Fibroblast of the aortic adventitia (primary cell): ENCODE data around the gene MME. TPM values are rescaled to one million over a fixed set of nuclear protein-coding genes. Genes with fewer than 3 reads are reported as not detected.

Experiments used
- DNase-seq: peaks from one replicate; pipeline ENCODE4 v3.0.0-alpha.2; 2010; ENCODE audit warnings: low read depth
- H3K4me3 ChIP-seq: 2 replicates; pipeline ENCODE4 v1.5.1; 2011; ENCODE audit warnings: low read depth, mild to moderate bottlenecking, control low read depth, low read length, moderate library complexity
- total RNA-seq: library from RNA; depleted of rRNA; stranded (reverse); fragments of >200 nt; gene quantifications from 2 replicates; pipeline ENCODE4 v1.2.3, GENCODE V29; 2012; ENCODE audit warnings: low replicate concordance
- TF ChIP-seq, protein P1 (sequence below): IDR thresholded peaks from 2 replicates; pipeline ENCODE4 v1.5.1; 2011; ENCODE audit warnings: mild to moderate bottlenecking, low read length, control low read depth, inconsistent platforms; ENCODE audit not compliant: insufficient read depth

MME gene
- total RNA-seq, 1 donor, result 101 TPM

GRCh38 chr3:155149494-155149893 is 69.4 kb downstream of the MME start:
- TF ChIP-seq, protein P1, sequence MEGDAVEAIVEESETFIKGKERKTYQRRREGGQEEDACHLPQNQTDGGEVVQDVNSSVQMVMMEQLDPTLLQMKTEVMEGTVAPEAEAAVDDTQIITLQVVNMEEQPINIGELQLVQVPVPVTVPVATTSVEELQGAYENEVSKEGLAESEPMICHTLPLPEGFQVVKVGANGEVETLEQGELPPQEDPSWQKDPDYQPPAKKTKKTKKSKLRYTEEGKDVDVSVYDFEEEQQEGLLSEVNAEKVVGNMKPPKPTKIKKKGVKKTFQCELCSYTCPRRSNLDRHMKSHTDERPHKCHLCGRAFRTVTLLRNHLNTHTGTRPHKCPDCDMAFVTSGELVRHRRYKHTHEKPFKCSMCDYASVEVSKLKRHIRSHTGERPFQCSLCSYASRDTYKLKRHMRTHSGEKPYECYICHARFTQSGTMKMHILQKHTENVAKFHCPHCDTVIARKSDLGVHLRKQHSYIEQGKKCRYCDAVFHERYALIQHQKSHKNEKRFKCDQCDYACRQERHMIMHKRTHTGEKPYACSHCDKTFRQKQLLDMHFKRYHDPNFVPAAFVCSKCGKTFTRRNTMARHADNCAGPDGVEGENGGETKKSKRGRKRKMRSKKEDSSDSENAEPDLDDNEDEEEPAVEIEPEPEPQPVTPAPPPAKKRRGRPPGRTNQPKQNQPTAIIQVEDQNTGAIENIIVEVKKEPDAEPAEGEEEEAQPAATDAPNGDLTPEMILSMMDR, result no peak
- DNase-seq, result no peak
- H3K4me3 ChIP-seq, result no peak overlapping the region

DNA sequence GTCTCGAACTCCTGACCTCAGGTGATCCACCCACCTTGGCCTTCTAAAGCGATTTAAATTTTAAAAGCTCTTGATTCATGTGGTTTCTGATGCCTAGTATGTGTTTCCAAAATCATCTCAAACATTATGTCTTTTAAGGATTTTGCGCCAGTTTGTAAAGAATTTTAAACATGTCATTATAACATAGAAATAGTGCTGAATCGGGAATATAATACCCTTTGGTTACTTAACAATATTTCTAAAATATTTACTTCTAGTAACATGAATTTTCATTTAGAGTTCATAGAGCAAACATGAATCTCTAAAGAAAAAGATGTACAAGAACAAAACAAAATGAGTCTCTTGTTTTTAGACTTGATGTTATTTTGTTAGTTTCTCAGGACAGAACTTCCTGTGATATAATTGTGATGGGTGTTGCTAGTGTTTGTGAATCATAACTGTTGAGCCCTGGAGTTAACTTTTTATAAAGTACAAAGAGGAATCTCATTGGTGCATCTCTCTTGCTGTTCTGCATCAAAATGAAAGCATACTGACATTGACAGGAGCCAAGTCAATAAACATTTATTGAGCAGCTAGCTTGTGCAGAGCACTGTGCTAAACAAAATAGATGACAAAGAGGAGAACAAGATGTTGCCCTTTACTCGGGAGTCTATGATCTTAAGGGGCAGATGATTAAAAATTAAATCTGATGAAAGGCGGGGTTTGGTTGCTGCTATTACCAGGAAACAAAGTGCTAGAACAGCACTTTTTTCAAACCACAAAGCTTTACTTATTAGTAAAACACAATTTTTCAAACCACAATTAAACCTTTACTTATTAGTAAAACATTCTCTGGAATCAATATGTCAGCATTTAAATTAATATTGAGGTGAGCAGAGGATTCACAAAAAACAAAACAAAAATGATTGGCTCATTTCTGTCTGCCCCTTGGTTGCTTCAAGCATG is 73.4 kb downstream of the MME start:
- DNase-seq, result no peak
- TF ChIP-seq, protein P1, result no peak
- no peak overlapping the region for H3K4me3 ChIP-seq

DNA sequence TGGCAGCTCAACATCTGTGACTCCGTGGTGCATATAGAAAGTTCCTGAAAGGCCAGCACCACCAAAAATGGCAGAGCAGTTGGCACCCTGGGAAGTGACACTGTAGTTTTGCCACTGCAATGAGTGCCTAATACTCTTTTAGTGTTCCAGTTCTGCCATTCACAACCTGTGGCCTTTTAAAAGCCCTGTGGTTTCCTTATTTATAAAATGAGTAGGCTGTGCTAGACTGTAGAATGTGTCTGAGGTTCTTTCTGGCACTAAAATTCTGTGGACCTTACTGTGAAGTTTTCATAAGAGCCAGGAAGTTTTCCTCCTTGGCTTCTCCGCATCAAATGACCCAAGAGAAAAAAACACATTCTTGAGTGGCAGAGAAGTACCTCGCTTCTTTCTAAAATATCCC is 74.1 kb downstream of the MME start:
- no peak for DNase-seq
- TF ChIP-seq, protein P1, result no peak
- H3K4me3 ChIP-seq, result no peak overlapping the region

DNA sequence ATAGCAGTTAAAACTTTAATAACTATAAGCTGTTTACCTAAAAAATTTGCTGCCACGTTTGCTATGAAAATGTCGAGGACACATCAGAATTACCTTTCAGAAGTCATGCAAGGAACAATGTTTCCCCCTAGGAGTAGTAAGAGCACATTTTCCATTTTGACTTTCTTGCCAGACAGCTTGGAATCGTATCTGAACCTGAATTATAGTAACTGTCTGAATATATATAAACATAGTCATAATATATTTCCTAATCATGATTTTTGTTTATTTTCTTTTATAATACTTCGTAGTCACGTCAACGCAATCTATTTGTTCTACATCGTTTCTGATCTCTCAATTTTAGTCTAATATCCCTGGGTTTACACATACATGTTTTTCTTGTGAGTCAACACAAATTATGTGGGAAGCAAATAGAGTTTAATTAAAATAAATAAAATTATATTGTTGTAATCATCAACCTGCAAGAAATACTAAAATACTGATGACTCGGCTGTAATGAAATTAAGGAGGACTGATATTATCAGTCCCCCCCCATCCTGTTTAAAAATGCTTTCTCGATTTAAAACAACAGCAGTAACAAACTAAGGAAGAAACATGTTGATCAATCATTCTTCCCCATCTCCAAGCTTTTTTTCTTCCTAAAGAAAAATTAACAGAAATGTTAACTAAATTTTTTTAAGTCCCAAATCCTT is 78.4 kb downstream of the MME start:
- DNase-seq, result no peak
- TF ChIP-seq, protein P1, result no peak
- H3K4me3 ChIP-seq, result no peak overlapping the region

DNA sequence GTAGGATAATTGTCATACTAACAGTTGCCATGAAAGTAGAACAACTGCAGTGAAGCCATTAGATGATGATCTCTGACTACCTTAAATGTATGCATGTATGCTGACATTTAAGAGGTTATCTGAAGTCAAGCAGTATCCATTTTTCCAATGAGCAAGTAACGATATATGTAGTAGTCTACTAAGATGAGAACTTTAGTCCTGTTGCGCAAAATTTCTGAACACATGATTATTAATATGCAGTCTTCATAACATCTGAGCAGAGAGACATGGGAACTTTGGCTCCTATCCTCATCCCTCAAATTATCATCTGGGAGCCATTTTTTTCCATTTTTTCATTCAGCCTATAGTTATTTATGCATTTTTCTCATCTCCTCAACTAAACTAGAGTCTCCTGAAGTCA is 79.2 kb downstream of the MME start:
- no peak for DNase-seq
- TF ChIP-seq, protein P1, result no peak
- H3K4me3 ChIP-seq, result no peak overlapping the region

DNA sequence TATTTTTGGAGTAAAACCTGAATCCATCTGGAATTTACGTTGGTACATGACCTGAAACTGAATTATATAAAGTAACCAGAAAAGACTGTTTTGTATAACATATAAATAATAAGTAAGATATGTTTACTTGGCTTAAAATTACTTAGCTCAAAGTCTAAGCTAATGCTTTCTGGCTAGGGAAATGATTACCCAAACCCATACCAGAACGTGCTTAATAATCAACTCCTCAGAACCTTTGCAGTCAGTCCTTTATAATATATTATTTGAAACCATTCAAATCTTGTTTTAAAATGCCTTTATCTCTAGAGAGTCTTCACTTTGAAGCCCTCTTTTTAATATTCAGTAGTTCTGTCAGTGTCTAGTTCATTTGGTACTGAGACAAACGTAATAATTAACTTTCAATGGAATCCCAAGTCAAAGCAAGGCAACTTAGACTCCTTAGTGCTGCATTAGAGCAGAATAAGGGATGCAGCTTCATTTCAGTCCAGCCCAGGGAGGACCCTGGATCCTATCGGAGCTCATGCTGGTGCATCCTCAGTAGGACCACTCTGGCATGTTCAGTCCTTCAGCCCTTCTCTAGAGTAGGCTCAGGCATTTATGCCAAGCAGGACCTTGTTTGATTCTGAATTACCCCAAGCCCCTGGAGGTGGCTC is 81.6 kb downstream of the MME start:
- DNase-seq, result no peak
- H3K4me3 ChIP-seq, result no peak overlapping the region
- TF ChIP-seq, protein P1, result no peak
